SK-N-SH treated with all-trans-retinoic acid at 6 μM for 48 hours (cell line): ENCODE results near the gene SCFD1.

Experiments used
- ARNTL ChIP-seq: fragments of 450-650 bp; formaldehyde crosslinking; IDR thresholded peaks from 2 replicates; pipeline ENCODE4 v1.5.0; 2020; ENCODE audit warnings: low read depth, mild to moderate bottlenecking, moderate library complexity, borderline replicate concordance
- BACH2 ChIP-seq: fragments of 250-450 bp; sonication (Bioruptor Pico); IDR thresholded peaks from 2 replicates; pipeline ENCODE4 v1.9.0; 2021; ENCODE audit warnings: mild to moderate bottlenecking, borderline replicate concordance
- CREB5 ChIP-seq: fragments of 250-450 bp; sonication (Bioruptor Pico); IDR thresholded peaks from 2 replicates; pipeline ENCODE4 v1.5.1; 2020; ENCODE audit warnings: low read depth, mild to moderate bottlenecking, moderate library complexity
- CSDC2 ChIP-seq: fragments of 250-450 bp; sonication (Bioruptor Pico); IDR thresholded peaks from 2 replicates; pipeline ENCODE4 v1.5.0; 2020; ENCODE audit warnings: mild to moderate bottlenecking, moderate library complexity
- ISL1 ChIP-seq: fragments of 250-450 bp; sonication (Bioruptor Pico); IDR thresholded peaks from 2 replicates; pipeline ENCODE4 v2.1.2; 2022; ENCODE audit warnings: mild to moderate bottlenecking, moderate library complexity
- OSR1 ChIP-seq: fragments of 250-450 bp; sonication (Bioruptor Pico); IDR thresholded peaks from 2 replicates; pipeline ENCODE4 v1.8.0; 2022; ENCODE audit warnings: moderate library complexity, mild to moderate bottlenecking, inconsistent platforms
- RARB ChIP-seq: fragments of 250-450 bp; sonication (Bioruptor Pico); IDR thresholded peaks from 2 replicates; pipeline ENCODE4 v1.8.0; 2021; ENCODE audit warnings: mild to moderate bottlenecking, moderate library complexity
- SNAI2 ChIP-seq: fragments of 250-450 bp; sonication (Bioruptor Pico); IDR thresholded peaks from 2 replicates; pipeline ENCODE4 v1.5.0; 2020; ENCODE audit warnings: mild to moderate bottlenecking, moderate library complexity
- TCF4 ChIP-seq: fragments of 250-450 bp; sonication (Bioruptor Pico); IDR thresholded peaks from 2 replicates; pipeline ENCODE4 v1.8.0; 2021; ENCODE audit warnings: mild to moderate bottlenecking, moderate library complexity, borderline replicate concordance
- TOX ChIP-seq: fragments of 250-450 bp; sonication (Bioruptor Pico); IDR thresholded peaks from 2 replicates; pipeline ENCODE4 v1.8.0; 2021; ENCODE audit warnings: mild to moderate bottlenecking, moderate library complexity, borderline replicate concordance
- ZFP3 ChIP-seq: fragments of 250-450 bp; sonication (Bioruptor Pico); IDR thresholded peaks from 2 replicates; pipeline ENCODE4 v1.5.0; 2020; ENCODE audit warnings: mild to moderate bottlenecking, moderate library complexity
- ZFP30 ChIP-seq: fragments of 450-650 bp; formaldehyde crosslinking; IDR thresholded peaks from 2 replicates; pipeline ENCODE4 v1.5.0; 2022; ENCODE audit warnings: mild to moderate bottlenecking, moderate library complexity
- ZNF70 ChIP-seq: fragments of 450-650 bp; formaldehyde crosslinking; IDR thresholded peaks from 2 replicates; pipeline ENCODE4 v1.5.0; 2020; ENCODE audit warnings: mild to moderate bottlenecking, moderate library complexity
- TF ChIP-seq, protein P1 (sequence below): fragments of 250-450 bp; sonication (Bioruptor Pico); IDR thresholded peaks from 2 replicates; pipeline ENCODE4 v1.8.0; 2020; ENCODE audit warnings: mild to moderate bottlenecking, moderate library complexity, borderline replicate concordance

- TF ChIP-seq SNAI2 (no peak), CSDC2 (CRISPR knock-in tag) (no peak), ZFP30 (CRISPR knock-in tag) (no peak), BACH2 (no peak), RARB (CRISPR knock-in tag) (no peak), ISL1 (CRISPR knock-in tag) (no peak), CREB5 (CRISPR knock-in tag) (no peak), TCF4 (CRISPR knock-in tag) (no peak), ZFP3 (CRISPR knock-in tag) (no peak), ARNTL (no peak), ZNF70 (CRISPR knock-in tag) (no peak), OSR1 (CRISPR knock-in tag) (no peak), TOX (CRISPR knock-in tag) (no peak)
- TF ChIP-seq, protein P1, sequence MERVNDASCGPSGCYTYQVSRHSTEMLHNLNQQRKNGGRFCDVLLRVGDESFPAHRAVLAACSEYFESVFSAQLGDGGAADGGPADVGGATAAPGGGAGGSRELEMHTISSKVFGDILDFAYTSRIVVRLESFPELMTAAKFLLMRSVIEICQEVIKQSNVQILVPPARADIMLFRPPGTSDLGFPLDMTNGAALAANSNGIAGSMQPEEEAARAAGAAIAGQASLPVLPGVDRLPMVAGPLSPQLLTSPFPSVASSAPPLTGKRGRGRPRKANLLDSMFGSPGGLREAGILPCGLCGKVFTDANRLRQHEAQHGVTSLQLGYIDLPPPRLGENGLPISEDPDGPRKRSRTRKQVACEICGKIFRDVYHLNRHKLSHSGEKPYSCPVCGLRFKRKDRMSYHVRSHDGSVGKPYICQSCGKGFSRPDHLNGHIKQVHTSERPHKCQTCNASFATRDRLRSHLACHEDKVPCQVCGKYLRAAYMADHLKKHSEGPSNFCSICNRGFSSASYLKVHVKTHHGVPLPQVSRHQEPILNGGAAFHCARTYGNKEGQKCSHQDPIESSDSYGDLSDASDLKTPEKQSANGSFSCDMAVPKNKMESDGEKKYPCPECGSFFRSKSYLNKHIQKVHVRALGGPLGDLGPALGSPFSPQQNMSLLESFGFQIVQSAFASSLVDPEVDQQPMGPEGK (CRISPR knock-in tag), result no peak
These were observed 8.0 kb upstream of the SCFD1 start for GRCh38 chr14:30614155-30614554.
